Measurements from ENCODE around the gene NECTIN4. TPM values are rescaled to one million over a fixed set of nuclear protein-coding genes. Genes with fewer than 3 reads are reported as not detected.
A peak's percentile ranks its signal among the peaks of the same experiment; 100 is the strongest.
"Not testable (repeated sequence)": the region's sequence is repeated elsewhere in the genome, so short reads cannot be mapped to it uniquely, and the experiment has no call there.

Gene NECTIN4
- 0.43 TPM for polyA plus RNA-seq (ENCODE audit: insufficient read length)

DNA sequence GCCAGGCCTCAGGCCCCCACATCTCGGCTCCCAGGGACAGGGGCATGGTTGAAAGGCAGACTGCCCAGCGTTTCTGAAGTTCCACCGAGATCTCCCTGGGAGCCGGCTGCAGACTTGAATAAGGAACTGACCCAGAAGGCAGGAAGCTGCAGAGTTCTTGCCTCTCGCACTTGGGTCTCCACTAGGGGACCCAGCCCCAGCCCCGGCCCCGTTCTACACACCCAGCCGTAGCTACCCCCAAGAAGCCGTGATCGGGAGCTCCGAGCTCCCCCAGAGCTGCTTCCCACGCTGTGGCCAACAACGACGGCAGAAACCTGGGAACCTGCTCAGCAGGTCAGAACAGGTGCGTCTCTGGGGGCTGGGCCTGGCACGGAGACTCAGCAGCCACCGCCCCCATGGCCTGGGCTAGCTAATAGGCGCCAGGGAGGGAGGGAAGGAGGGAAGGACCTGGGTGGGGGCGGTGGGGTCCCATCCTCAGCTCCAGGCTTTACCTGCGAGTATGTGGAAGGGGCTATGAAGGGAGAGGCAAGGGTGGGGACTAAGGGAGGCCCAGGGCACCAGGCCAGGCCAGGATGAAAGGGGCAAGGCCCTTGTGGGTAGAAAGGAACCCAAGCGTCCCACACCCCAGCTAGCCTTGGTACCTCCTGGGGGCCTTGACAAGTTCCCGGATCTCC, at the start of gene NECTIN4:
Gene NECTIN4 (minus strand): TSS at position 308 of the 674 bp plus-strand sequence. CDS start 262 bp downstream, at position 46.
- no peak for DNase-seq

DNA sequence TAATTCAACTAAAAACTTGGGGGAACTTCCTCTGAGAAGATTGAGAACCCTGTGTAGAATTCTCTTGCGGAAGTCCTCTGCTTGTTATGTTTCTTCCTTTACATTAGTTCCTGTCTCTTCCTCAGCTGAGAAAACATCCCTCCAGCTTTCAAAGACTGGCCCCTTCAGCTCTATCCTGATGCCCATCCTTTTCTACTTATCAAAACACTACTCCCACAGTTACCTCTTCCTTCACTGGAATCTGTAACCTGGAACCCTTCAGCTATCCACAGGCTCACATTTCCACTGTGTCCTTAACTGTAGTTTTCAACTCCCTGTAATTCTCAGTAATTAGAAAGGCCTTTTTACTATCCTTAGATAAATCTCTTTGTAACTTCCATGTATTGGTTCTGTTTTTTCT, 49.1 kb upstream of the NECTIN4 start:
- DNase-seq: no peak

DNA sequence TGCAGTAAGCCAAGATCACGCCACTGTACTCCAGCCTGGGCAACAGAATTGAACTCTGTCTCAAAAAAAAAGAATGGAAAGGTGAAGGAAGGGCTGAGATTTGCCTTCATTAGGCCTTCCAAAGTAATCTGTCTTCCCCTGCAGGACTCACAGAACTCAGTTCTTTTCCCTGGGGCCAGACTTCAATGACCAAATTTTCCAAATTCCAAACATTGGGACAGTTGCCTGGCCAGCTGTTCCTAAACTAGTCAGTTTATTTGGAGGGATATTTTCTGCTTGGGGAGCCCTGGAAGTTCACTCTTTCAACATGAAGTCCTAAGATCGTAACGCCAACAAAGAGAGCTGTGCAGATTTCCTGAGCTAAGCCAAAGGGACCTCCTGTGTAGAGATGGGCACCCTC, 48.5 kb upstream of the NECTIN4 start:
- DNase-seq: no peak

DNA sequence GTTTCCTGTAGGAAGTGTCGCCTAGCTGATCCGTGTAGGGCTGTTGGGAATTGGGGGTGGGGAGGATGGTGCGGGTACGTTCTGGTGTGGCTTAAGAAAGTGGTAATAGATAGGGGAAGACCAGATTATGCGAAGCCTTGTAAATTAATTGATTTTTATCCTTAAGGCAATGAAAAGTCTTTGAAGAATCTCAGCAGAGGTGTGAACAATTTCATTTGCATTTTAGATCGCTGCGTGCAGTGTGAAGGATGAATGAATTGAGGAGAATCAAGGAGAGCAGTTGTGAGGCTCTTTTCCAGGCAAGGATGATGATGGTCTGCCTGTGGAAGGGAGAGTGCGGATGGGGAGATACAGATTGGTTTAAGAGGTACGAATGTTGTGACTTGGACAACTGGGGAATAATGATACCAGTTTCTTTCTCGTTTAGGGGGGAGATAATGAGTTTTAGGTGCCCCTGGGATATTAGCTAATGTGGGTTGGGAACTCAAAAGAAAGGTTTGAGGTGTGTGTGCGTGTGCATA, 43.9 kb upstream of the NECTIN4 start:
- no peak for DNase-seq

DNA sequence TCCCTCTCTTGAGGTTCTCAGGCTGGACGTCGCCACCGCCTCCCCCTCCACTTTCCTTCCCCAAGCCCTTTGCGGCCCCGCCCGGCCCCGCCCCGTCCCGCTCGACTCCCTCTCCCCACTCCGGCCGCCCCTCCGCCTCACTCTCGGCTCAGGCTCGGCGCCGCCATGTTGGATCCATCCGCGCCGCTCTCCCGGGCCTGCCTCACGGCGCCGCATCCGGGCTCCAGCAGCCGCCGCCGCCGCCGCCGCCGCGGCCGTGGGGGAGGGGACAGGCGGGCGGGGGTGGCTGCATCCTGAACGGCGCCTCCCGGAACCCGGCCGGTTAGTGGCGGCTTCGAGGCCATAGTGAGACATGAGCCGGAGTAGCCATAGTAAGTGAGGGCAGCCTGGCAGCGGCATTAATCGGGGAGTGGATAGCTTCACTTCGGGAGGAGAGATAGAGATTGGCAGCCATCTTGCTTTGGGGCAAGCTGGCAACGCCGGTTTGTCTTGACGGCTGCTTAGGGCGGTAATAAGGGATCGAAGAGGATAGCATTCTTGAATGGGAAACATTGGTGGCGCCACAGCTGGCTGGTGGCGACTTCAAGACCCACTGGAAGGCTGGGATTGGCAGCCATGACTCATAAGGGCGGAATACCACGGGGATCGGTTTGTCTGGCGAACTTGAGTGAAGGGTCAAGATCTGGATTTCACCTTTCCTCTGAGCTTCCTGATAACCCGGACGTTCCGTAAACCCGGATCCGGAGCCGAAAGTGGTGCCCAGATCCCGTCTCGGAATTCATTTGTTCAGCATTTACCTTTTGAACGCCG, 43.3 kb upstream of the NECTIN4 start, which contains the start of gene DEDD:
Gene DEDD (minus strand): TSS at position 258 of the 810 bp plus-strand sequence. CDS start 8,205 bp downstream, outside the sequence.
- DNase-seq: peak; percentile 95

DNA sequence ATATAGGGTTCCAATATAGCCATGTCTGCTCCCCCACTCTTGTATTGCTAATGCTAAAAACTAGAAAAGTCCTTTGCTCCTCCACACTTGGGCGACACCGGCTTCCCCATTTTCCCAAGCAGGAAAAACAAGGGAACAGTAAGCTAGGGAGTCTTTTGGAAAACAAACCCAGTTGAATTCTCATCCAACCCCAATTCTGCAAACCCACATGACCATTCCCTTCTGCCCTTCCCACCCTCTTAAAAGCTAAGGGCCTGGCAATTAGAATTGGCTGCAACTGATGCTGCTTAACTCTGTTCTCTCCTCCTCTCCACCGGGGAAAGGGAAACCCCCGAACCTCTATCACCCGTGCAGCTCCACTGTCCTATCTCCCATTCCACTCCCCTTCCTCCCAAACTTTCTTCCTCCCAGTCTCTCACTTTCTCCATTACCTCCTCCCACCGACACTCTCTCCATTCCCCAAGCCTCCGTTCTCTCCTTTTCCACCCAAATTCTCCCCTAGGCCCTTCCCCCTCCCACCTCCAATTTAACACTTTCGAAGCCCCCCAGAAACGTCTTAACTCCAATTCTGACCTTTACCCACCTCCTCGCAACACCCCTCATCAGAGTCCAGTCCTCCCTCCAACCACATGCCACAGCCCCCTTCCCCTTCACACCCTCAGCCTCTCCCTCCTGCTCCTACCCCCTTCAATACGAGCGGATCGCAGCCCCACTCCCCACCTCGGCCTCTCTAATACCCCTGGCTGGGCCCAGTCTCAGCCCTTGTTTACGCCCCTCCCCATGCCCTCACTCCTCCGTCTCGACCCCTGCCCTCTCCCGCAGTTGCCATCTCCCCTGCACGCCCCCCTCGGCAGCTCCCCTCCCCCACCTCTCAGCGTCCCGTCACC, 42.4 kb upstream of the NECTIN4 start:
- peak; percentile 41 for DNase-seq

DNA sequence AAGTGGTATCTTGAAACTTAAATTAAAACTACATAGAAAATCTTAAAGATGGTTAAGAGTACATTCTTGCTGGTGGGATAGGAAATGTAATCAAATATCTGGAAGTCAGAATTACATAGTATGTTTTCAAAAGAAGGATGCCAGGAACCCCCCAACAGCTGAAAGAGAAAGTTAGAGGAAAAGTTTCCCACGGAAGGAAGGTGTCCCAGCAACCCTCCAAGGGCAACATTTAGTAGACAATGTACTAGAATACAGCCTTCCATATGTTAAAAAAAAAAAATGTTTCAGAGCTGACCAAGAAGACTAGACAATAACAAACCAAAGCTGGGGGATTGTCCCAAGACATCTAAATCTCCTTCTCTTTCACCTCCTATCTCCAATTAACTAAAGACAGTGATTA, 40.9 kb upstream of the NECTIN4 start:
- DNase-seq: no peak

DNA sequence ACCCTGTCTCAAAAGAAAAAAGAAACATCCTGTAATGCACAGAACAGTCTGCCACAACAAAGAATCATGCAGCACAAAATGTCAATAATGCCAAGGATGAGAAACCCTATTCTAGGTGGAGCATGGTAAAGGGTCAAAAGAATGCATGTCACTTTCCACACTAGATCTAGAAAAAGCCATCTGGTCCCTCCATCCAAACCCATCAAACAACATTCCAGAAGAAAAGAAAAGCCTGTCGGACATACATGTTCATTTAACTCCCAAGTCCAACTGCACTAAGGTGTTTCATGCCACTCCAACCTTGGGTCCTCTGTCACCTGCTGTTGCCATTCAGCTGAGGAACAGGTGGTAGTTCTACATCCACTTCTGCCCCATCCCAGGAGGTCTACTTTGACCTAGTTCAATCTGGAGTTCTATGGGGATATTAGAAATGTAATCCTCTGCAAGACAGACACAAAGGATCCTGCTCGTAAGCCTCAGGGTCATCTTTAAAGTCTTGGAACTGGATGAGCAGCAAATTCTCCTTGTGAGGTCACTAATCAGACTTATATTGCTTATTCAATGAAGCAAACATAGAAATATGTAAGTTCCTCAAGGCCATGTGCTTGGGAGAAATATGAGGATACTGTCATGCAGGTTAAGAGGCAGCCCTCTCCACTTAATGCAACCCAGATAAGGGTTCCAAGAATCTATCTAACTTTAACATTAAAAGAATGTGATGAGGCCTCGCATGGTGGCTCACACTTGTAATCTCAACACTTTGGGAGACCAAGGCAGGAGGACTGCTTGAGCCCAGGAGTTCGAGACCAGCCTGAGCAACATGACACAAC, 39.4 kb upstream of the NECTIN4 start:
- no peak for DNase-seq

DNA sequence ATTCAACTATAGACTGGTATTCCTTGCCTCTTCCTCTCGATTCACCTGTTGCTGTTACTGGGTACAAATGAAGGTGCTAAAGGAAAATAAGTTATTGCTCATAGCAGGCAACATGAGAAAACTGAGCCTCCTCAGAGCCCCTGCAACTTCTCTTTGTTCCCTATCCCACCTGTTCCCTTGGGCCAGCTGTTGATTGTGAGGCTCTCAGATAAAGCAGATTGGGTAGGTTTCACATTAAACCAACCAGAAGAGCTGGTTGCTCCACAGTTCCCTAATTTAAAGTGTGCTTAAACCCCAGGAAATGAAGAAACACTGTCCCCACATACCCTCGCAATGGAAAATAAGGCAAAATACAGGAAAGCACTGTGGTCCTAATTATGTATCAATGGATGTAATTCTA, 38.3 kb upstream of the NECTIN4 start:
- no peak for DNase-seq

DNA sequence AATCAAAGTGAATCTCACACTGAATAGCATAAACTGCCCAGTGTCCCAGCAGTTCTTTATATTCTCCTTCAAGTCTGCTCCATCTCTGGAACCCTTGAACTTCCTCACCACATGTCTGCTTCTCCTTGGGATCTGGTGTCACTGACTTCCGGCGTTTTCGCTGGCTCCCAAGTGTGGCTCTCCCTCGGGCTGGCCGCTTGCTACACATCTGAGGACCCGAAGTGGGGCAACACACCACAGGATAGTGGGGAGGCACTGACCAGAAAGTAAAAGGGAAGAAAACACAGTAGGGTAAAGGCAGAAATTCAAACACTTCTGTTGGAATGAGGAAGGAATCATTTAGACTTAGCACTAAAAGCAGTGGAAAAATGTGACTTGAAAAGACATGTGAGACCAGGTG, 33.6 kb upstream of the NECTIN4 start:
- DNase-seq: no peak

DNA sequence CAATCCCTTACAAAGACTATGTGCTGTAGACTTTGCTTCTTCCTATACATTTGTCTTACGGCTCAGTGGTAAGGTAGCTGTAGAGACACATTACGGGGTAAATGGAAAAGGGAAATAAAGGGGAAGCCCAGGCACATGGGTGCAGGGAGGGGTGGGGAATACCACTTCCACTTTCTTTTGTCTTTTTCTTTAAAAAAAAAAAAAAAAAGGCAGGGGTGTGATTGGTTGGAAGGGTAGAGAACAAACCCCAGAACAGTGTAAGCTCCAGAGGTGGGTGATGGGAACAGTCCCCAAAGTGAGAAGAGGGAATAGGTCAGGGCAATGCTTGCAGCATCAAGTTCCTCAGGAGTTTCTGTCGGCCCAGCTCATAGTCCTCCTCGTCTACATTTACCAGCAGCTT, 32.5 kb upstream of the NECTIN4 start:
- DNase-seq: no peak

DNA sequence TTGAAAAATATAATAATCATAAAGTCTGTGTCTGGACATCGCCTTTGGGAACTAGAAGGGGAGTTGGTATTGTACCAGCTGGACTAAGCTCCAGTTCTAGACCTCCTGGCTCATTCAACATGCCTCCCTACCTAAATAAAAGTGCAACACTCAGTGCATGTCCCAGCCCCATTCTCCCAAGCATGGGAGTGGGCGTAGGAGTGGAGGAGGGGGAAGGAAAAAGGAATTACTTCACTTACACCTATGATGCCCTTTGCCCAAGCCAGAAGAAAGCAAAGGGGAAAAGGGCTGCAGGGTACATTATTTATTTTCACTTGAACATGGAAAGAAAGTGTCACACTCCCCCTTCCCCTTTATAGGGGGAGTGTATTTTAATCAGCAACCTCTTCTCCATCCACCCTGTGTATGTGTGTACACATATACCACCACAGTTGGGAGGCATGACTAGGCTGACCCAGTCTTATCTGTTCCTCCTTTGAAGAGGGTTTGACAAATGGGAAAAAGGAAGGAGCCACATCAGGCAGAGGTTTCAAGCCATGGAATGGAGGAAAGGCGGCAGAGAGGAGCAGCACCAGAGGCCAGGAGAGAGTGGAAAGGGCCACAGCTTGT, 31.8 kb upstream of the NECTIN4 start:
- no peak for DNase-seq

DNA sequence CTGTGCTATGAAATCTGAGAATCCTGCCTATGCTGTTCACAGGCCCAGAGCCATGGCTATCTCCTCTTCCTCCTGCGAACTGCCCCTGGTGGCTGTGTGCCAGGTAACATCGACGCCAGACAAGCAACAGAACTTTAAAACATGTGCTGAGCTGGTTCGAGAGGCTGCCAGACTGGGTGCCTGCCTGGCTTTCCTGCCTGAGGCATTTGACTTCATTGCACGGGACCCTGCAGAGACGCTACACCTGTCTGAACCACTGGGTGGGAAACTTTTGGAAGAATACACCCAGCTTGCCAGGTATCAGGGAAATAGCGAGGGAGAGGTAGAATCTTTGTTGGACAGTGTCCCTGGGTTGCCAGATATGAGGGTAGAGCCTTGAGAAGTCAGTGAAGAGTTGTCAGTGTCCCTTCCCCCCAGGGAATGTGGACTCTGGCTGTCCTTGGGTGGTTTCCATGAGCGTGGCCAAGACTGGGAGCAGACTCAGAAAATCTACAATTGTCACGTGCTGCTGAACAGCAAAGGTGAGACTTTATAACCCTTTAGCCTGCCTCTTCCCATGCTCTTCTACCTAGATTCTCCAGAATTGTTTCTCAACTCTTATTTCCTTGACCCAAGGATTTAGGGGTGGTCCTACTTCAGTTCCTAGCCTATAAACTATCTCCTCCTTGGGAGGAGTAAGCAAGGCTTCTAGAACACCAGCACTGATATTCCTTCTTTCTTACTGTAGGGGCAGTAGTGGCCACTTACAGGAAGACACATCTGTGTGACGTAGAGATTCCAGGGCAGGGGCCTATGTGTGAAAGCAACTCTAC, 29.9 kb upstream of the NECTIN4 start:
- peak; percentile 46 for DNase-seq

DNA sequence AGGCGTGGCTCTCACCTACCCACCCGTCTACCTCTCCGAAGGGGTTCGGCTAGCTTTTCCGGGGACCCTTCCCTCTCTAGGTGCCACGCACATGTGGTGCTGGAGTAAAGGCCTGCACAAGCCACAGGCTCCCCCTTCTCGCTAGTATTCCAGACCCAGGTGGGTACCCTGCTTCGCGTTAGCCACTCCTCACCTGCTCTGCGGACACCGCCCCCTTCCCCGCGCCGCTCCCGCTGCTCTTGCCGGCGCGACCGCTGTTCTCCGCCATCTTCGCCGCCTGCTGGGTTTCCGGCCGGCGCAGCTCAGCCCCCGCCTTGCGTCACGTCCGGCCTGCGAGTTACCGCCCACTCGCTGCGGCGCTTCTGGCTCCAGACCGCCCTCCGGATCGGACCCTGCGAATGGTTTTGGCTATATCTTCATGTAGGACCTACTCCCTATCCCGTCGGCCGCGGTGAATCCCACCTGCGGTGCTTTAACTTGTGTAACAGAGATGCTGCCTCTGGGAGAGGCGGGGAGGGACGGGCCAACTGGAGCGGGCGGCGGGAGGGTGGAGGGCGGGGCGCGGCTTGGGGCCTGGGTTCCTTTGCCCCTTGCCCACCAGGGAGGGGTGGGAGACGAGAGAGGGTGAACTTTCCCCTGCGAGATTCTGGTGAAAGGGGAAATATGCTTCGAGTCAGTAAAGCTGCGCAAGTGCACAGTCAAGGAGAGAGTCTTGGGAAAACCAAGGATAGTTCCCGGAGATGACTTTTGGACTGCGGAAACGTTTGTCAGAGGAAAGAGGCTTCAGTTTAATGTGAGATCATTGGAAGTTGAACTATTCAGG, 28.6 kb upstream of the NECTIN4 start, which contains the start of the genes NIT1 and PFDN2:
Gene NIT1 (plus strand): TSS at position 347 of the 823 bp plus-strand sequence. CDS start 72 bp downstream, at position 419.
Gene PFDN2 (minus strand): TSS at position 279 of the 823 bp plus-strand sequence. CDS start 11 bp downstream, at position 268.
- peak; percentile 92 for DNase-seq

DNA sequence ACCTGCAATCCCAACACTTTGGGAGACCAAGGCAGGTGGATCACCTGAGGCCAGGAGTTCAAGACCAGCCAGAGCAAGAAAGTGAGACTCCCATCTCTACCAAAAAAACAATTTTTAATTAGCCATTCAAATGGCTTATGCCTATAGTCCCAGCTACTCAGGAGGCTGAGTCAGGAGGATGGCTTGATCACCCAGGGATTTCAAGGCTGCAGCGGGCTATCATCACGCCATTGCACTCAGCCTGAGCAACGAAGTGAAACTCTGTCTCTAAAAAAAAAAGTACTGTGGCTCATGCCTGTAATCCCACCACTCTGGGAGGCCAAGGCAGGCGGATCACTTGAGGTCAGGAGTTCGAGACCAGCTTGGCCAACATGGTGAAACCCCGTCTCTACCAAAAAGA, 26.6 kb upstream of the NECTIN4 start:
- not testable (repeated sequence) for DNase-seq

DNA sequence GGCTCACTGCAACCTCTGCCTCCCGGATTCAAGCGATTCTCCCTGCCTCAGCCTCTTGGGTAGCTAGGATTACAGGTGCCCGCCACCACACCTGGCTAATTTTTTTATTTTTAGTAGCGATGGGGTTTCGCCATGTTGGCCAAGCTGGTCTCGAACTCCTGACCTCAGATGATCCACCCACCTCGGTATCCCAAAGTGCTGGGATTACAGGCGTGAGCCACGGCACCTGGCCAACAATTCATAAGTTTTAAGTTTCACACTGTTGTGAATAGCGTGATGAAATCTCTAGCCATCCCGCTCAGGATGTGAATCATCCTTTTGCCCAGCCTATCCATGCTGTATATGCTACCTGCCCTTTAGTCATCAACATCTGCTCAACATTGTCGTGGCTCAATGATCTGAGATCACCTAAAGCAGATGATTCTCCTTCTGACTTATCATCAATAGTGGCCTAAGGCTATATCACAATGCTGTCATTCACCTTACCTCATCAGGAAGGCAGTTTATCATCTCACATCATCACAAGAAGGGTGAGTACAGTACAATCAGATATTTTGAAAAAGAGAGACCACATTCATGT, 25.9 kb upstream of the NECTIN4 start:
- DNase-seq: no peak

DNA sequence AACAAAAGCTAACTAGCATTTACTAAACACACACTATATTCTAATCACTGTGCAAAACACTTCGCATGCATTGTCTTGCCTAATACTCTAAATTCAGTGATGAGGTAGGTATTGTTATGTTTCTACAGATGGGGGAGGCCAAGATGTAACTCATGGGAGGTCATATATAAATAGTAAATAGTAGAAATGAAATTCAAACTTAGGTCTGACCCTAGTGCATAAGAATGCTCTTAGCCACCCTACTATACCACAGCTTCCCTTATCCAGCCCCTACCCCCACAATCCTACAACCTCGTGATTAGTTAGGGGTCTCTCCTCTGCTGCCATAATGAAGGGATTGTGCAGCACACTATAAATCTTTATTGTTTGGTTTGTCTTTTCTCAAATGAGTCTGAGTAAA, 25.2 kb upstream of the NECTIN4 start:
- DNase-seq: no peak

DNA sequence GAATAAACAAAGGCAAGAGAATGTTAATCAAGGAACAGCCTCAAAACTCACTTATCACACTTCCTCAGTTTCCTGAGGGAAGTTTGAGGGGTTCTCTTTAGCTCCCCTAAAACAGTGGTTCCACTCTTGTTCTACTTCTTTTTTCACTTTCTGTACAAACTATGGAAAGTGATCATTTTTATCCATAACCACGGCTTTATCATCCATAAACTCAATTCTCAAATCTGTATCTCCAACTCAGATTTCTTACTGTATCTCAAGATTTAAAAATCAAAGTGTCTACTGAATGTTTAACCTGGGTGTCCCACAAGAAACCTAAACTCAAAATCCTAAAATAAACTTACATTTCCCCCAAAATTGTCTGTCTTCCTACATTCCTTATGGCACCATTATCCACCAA, 24.6 kb upstream of the NECTIN4 start:
- no peak for DNase-seq

DNA sequence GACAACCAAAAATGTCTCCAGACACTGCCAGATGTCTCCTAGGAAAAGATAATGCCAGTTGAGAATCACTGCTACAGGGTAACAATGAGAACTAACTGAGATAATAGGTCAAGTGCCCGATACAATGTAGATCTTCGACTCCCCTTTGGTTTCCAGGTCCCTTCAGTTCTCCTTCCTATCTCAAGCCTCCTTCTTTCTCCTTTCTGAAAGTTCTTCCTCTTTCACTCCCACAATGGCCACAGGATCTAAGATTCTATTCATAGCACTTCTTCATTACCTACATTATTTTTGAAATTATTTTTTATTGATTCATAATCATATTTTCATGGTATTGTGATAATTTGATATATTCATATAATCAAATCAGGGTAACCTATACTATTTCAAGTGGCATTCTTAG, 22.2 kb upstream of the NECTIN4 start:
- DNase-seq: no peak
